Ovary (tissue), 9 donors: ENCODE data around the gene CNMD. TPM values are rescaled to one million over a fixed set of nuclear protein-coding genes. Genes with fewer than 3 reads are reported as not detected.

Experiments
- DNase-seq, 5 donors: peaks; one replicate each; pipeline ENCODE4 v3.0.0-alpha.2; 2019 to 2020
- H3K27ac ChIP-seq, 2 donors: fragments of 200-600 bp; one replicate each; pipeline versions ENCODE4 v1.5.1 to v1.8.0; 2019 to 2022
- H3K27me3 ChIP-seq: fragments of 200-600 bp; one replicate; pipeline ENCODE4 v1.8.0; 2022
- H3K36me3 ChIP-seq: fragments of 200-600 bp; sonication (generic); one replicate; pipeline ENCODE4 v1.5.1; 2019
- H3K4me1 ChIP-seq: one replicate; pipeline ENCODE4 v1.8.1; 2013; ENCODE audit warnings: mild to moderate bottlenecking, moderate library complexity; ENCODE audit not compliant: insufficient read depth
- H3K4me3 ChIP-seq: fragments of 200-600 bp; sonication (generic); one replicate; pipeline ENCODE4 v1.5.1; 2017
- H3K9me3 ChIP-seq, 2 donors: fragments of 200-600 bp in 1 of 2; sonication (generic) in 1 of 2; one replicate each; pipeline versions ENCODE4 v1.5.1 to v1.8.1; 2013 to 2019; ENCODE audit warnings: mild to moderate bottlenecking in 1 of 2, moderate library complexity in 1 of 2
- EP300 ChIP-seq: sonication (generic); formaldehyde crosslinking; IDR thresholded peaks from one replicate; pipeline ENCODE4 v1.6.1; 2017; ENCODE audit warnings: antibody characterized with exemption
- POLR2A ChIP-seq: fragments of 450-650 bp; IDR thresholded peaks from one replicate; pipeline ENCODE4 v1.6.1; 2017; ENCODE audit warnings: antibody characterized with exemption, mild to moderate bottlenecking, moderate library complexity
- WGBS, 3 donors: extraction: QIAGEN DNeasy Blood & Tissue Kit in 1 of 3; methylation state at CpG; one replicate each; pipeline versions ENCODE4 v1.1.5 to v1.1.7; 2013 to 2017; 5-methylcytosine and 5-hydroxymethylcytosine counted together
- intact Hi-C, 4 donors: fragments of 100-400 bp; cut with DNase I; formaldehyde crosslinking; loops; one replicate each; pipeline versions ENCODE4 v1.11.0 to v1.15.1; 2022 to 2023
- polyA plus RNA-seq, 2 donors: library from polyadenylated mRNA; stranded (reverse); fragments of 200-250 nt in 1 of 2; fragments of 350-450 nt in 1 of 2; fragmentation: Illumina TruSeq in 1 of 2; extraction: RNeasy Lipid Tissue Mini Kit (QIAGEN cat#74804) in 1 of 2; gene quantifications; one replicate each; pipeline ENCODE4 v1.2.3, GENCODE V29; 2013 to 2014
- total RNA-seq, 7 donors: library from RNA; depleted of rRNA in 2 of 7; stranded (reverse); fragments of >200 nt in 2 of 7; fragmentation: NEBNext Ultra II Directional in 3 of 7; extraction: Animal tissue kit (Norgen Biotek cat#: 25700) in 3 of 7; gene quantifications; one replicate each; pipeline versions ENCODE4 v1.1.0 to v1.2.4, GENCODE V29; 2016 to 2023
- TF ChIP-seq, protein P1 (sequence below), 3 donors: fragments of 450-650 bp in 2 of 3; fragments of 200-600 bp in 1 of 3; IDR thresholded peaks; one replicate each; pipeline versions ENCODE4 v1.5.1 to v1.8.0; 2016 to 2022; ENCODE audit warnings: antibody characterized with exemption in 3 of 3, mild to moderate bottlenecking in 1 of 3
- donor health status: DM: no; HTN: no; CAD: no; lungs with moderate emphysema.
- donor health status: DM: no; HTN: no; CAD: no.
- donor health status: Bipolar disorder and iron deficiency.
- donor health status: DM: yes; HTN: yes; CAD: no.
- donor health status: DM: no; HTN: no; CAD: no.
- donor health status: DM: yes; HTN: yes; CAD: no.

CNMD gene
- total and polyA plus RNA-seq, 9 donors: not detected

DNA sequence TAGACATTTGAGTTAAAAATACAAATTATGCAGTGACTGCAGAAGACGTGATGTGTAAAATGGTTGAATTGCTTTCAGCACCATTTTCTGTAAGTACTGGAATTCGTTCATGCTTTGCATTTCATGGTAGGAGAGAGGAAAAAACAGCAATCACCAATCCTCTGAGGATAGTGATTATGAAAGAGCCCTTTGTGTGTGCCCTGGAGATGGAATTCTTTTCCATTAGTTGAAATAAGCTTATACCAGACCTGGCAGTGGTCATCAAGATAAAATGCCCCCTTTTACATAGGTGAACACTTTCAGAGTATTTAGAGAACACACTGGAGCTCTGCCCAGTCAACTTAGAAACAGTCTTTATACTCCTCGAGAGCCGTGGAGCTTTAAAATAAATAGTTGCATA lies 1.7 kb downstream of the CNMD start:
- no peak for DNase-seq
- Histone ChIP-seq H3K36me3 (no peaks in the 10 kb centered on the region), H3K9me3 (no peaks in the 10 kb centered on the region), H3K4me1 (no peaks in the 10 kb centered on the region), H3K27me3 (no peaks in the 10 kb centered on the region), H3K4me3 (no peak overlapping the region), H3K27ac (no peak overlapping the region)
- intact Hi-C loops: no loop called here
- TF ChIP-seq, protein P1, sequence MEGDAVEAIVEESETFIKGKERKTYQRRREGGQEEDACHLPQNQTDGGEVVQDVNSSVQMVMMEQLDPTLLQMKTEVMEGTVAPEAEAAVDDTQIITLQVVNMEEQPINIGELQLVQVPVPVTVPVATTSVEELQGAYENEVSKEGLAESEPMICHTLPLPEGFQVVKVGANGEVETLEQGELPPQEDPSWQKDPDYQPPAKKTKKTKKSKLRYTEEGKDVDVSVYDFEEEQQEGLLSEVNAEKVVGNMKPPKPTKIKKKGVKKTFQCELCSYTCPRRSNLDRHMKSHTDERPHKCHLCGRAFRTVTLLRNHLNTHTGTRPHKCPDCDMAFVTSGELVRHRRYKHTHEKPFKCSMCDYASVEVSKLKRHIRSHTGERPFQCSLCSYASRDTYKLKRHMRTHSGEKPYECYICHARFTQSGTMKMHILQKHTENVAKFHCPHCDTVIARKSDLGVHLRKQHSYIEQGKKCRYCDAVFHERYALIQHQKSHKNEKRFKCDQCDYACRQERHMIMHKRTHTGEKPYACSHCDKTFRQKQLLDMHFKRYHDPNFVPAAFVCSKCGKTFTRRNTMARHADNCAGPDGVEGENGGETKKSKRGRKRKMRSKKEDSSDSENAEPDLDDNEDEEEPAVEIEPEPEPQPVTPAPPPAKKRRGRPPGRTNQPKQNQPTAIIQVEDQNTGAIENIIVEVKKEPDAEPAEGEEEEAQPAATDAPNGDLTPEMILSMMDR (IDR thresholded peaks at IDR 0.05): no peak
- TF ChIP-seq POLR2A: no peak
- no peak for TF ChIP-seq EP300
- 70 to 80% (median 76%) methylated on average over 4 of the region's 4 CpGs for WGBS, 3 donors

DNA sequence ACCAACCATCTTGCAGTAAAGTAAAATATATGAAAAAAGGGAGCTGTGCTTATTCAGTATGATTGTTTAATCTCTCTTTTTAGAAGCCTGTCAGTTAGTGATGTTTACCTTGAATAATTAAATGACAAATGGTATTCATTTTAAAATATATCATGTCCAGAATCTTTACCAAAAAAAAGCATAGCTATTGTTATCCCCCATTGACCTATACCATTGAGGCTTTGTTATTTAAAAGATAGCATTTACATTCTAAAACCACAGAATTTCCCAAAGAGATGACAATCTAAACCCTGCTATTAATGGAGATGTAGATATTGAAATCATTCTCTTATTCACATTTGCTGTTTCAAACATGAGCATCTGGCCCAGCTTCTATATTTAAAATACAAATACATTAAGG lies 2.2 kb downstream of the CNMD start:
- Histone ChIP-seq H3K27me3 (no peaks in the 10 kb centered on the region), H3K9me3 (no peaks in the 10 kb centered on the region), H3K36me3 (no peaks in the 10 kb centered on the region), H3K27ac (no peak overlapping the region), H3K4me1 (no peaks in the 10 kb centered on the region), H3K4me3 (no peak overlapping the region)
- TF ChIP-seq POLR2A (no peak), EP300 (no peak)
- TF ChIP-seq, protein P1 (IDR thresholded peaks at IDR 0.05): no peak
- no peak for DNase-seq
- intact Hi-C loops: no loop called here

GRCh38 chr13:52736891-52737290 lies 2.7 kb downstream of the CNMD start:
- no peak overlapping the region for H3K4me3 ChIP-seq
- H3K36me3 ChIP-seq: no peaks in the 10 kb centered on the region
- H3K9me3 ChIP-seq: no peaks in the 10 kb centered on the region
- no peaks in the 10 kb centered on the region for H3K27me3 ChIP-seq
- intact Hi-C loops: no loop called here
- WGBS, 3 donors: 81 to 94% (median 86%) methylated on average over 2 of the region's 2 CpGs
- TF ChIP-seq POLR2A (no peak), EP300 (no peak)
- TF ChIP-seq, protein P1 (IDR thresholded peaks at IDR 0.05): no peak
- no peak overlapping the region for H3K27ac ChIP-seq
- H3K4me1 ChIP-seq: no peaks in the 10 kb centered on the region
- DNase-seq: no peak

DNA sequence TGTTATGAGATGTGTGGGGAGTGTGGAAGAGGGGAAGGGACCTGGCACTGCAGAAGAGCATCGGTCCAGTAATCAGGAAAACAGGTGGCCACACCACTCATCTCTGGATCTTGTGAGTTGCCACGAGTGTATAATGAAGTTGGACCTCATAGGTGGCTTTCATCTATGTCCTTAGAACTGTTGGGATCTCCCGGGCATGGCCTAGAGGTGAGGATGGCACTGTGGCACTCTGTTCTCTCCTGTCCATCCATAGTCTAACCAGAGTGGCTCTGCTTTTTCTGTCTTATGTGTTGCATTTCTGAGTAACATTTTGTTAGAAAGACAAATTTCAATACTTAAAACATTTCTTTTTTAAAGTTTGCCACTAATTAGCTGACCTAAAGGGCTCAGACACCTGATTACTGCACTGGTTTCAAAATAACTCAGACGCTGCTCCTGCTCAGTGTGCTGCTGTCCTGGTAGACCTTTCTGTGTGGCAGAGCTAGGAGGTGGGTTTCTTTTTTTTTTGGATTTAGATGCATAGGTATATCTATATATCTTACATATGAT lies 5.5 kb downstream of the CNMD start:
- TF ChIP-seq, protein P1 (IDR thresholded peaks at IDR 0.05): no peak
- TF ChIP-seq POLR2A (no peak), EP300 (no peak)
- no peaks in the 10 kb centered on the region for H3K27me3 ChIP-seq
- intact Hi-C loops: no loop called here

More for the DNA sequence above, 5.5 kb downstream of the CNMD start:
- no peak for DNase-seq
- Histone ChIP-seq H3K4me3 (no peak overlapping the region), H3K9me3 (no peaks in the 10 kb centered on the region), H3K36me3 (no peaks in the 10 kb centered on the region), H3K4me1 (no peaks in the 10 kb centered on the region), H3K27ac (no peak overlapping the region)
- WGBS, 3 donors: 69 to 79% (median 69%) methylated on average over 4 of the region's 4 CpGs
